A673 (cell line): ENCODE measurements around the gene ANKRD34A. TPM values are rescaled to one million over a fixed set of nuclear protein-coding genes. Genes with fewer than 3 reads are reported as not detected.

ENCODE experiments used
- BruUV-seq: library from RNA; stranded (reverse); fragments of 400-500 nt; replicated peaks from 2 replicates; lab custom pipeline; 2021; lab: Mats Ljungman, UMichigan
- CTCF ChIA-PET: fragments of 300-600 bp; sonication (Branson Sonifier 250); formaldehyde crosslinking; loops from one replicate; lab custom pipeline; 2022; ENCODE audit warnings: antibody characterized with exemption; lab: Charles Lee
- POLR2A ChIA-PET: fragments of 300-600 bp; sonication (Branson Sonifier 250); formaldehyde crosslinking; loops from one replicate; lab custom pipeline; 2022; ENCODE audit warnings: antibody characterized with exemption; ENCODE audit not compliant: low non-redundant PET; lab: Charles Lee
- DNase-seq: peaks from one replicate; pipeline ENCODE4 v3.0.0-alpha.2; 2015; ENCODE audit warnings: low spot score
- H3K27ac ChIP-seq: fragments of 200-600 bp; sonication (generic); 2 replicates; pipeline ENCODE4 v1.5.1; 2016; ENCODE audit warnings: mixed run types, low read depth, mild to moderate bottlenecking, mixed read lengths, antibody characterized with exemption, low read length; ENCODE audit not compliant: poor library complexity, severe bottlenecking
- H3K27me3 ChIP-seq: fragments of 200-600 bp; sonication (generic); replicated peaks from 2 replicates; pipeline ENCODE4 v1.6.1; 2017; ENCODE audit warnings: mixed run types, low read depth, mild to moderate bottlenecking, mixed read lengths, antibody characterized with exemption, low read length; ENCODE audit not compliant: insufficient read depth, poor library complexity
- H3K36me3 ChIP-seq: fragments of 200-600 bp; sonication (generic); 2 replicates; pipeline ENCODE4 v1.6.1; 2016; ENCODE audit warnings: mixed run types, mild to moderate bottlenecking, mixed read lengths, antibody characterized with exemption, low read length; ENCODE audit not compliant: insufficient read depth, poor library complexity, severe bottlenecking
- H3K4me1 ChIP-seq: fragments of 200-600 bp; sonication (generic); 2 replicates; pipeline ENCODE4 v1.6.1; 2017; ENCODE audit warnings: mixed run types, mild to moderate bottlenecking, mixed read lengths, antibody characterized with exemption, low read length; ENCODE audit not compliant: insufficient read depth, poor library complexity, severe bottlenecking
- H3K4me3 ChIP-seq: fragments of 200-600 bp; sonication (generic); 2 replicates; pipeline ENCODE4 v1.5.1; 2016; ENCODE audit warnings: low read depth, mixed run types, mild to moderate bottlenecking, mixed read lengths, low read length; ENCODE audit not compliant: poor library complexity, severe bottlenecking
- H3K9me3 ChIP-seq: fragments of 200-600 bp; sonication (generic); 2 replicates; pipeline ENCODE4 v1.6.1; 2016; ENCODE audit warnings: mixed run types, low read depth, mild to moderate bottlenecking, mixed read lengths, antibody characterized with exemption, low read length; ENCODE audit not compliant: poor library complexity, severe bottlenecking
- CTCF ChIP-seq: fragments of 300-800, 200-600 bp; sonication (generic); conservative IDR thresholded peaks from 2 replicates; pipeline ENCODE4 v1.5.1; 2017; ENCODE audit warnings: low read depth, mild to moderate bottlenecking, antibody characterized with exemption, low read length, moderate library complexity, mixed read lengths
- EZH2 ChIP-seq: fragments of 200-600 bp; sonication (generic); IDR thresholded peaks from 2 replicates; pipeline ENCODE4 v1.6.1; 2017; ENCODE audit warnings: borderline replicate concordance, low read depth, mild to moderate bottlenecking, mixed read lengths, antibody characterized with exemption, low read length; ENCODE audit not compliant: poor library complexity, severe bottlenecking
- intact Hi-C: fragments of 100-400 bp; cut with micrococcal nuclease; formaldehyde crosslinking; loops from one replicate; pipeline ENCODE4 v1.10.0; 2022; ENCODE audit not compliant: unreplicated experiment
- total RNA-seq: library from RNA; stranded (reverse); gene quantifications from 2 replicates; pipeline ENCODE4 v1.2.3, GENCODE V29; 2021

Gene ANKRD34A
- total RNA-seq, 1 experiment from 2014 or later = 1.6 TPM

GRCh38 chr1:145965119-145965744 lies 857 bp upstream of the ANKRD34A start:
- H3K27me3 ChIP-seq = no peaks in the 10 kb centered on the region
- DNase-seq = no peak
- peak overlapping the region; percentile 78 for H3K27ac ChIP-seq
- H3K9me3 ChIP-seq = peaks cover 5% of the 10 kb centered on the region
- peak overlapping the region; percentile 59 for H3K4me3 ChIP-seq
- peaks cover 17% of the 10 kb centered on the region for H3K4me1 ChIP-seq
- no TSS peak for BruUV-seq
- TF ChIP-seq CTCF (no peak), EZH2 (no peak)
- H3K36me3 ChIP-seq = no peaks in the 10 kb centered on the region
- intact Hi-C loops = no loop called here
- ChIA-PET CTCF (interaction anchor here (1.0 to 1.5 kb wide), 4 partner anchors 12 to 73 kb away, joined by 3 to 8 read pairs (median 4); no protein-coding TSS in a partner anchor), POLR2A (interaction anchor here (0.5 to 0.6 kb wide), 2 partner anchors 38 to 107 kb away, joined by 3 read pairs; partner anchors contain the start of gene RBM8A)

- Histone ChIP-seq H3K9me3 (peaks cover 5% of the 10 kb centered on the region), H3K27ac (peak overlapping the region; percentile 78), H3K36me3 (no peaks in the 10 kb centered on the region), H3K4me3 (peak overlapping the region; percentile 71), H3K4me1 (peaks cover 28% of the 10 kb centered on the region), H3K27me3 (no peaks in the 10 kb centered on the region)
- peak; percentile 33 for DNase-seq
- TF ChIP-seq EZH2 = no peak
- TF ChIP-seq CTCF = no peak
- BruUV-seq = no TSS peak
- CTCF ChIA-PET = interaction anchor here (0.9 to 1.5 kb wide), 3 partner anchors 44 to 118 kb away, joined by 3 to 8 read pairs (median 3); partner anchors contain the start of gene NUDT17
- intact Hi-C loops = loop anchor here (5.0 kb wide), 1 partner anchor 36 kb away; the partner anchor contains the start of gene RBM8A
- POLR2A ChIA-PET = interaction anchor here (1.1 kb wide), 1 partner anchor 10 kb away, joined by 7 read pairs; no protein-coding TSS in a partner anchor
Observed at GRCh38 chr1:145963265-145964019, 933 bp downstream of the ANKRD34A start.

- POLR2A ChIA-PET = no interaction called here
- DNase-seq = peak; percentile 54
- no peak for TF ChIP-seq EZH2
- TF ChIP-seq CTCF = no peak
- no peaks in the 10 kb centered on the region for H3K27me3 ChIP-seq
- CTCF ChIA-PET = no interaction called here
- H3K9me3 ChIP-seq = peaks cover 2% of the 10 kb centered on the region
- no peaks in the 10 kb centered on the region for H3K36me3 ChIP-seq
- peak overlapping the region; percentile 0 for H3K27ac ChIP-seq
- intact Hi-C loops = loop anchor here (5.0 kb wide), 1 partner anchor 35 kb away; the partner anchor contains the start of gene RBM8A
- peaks cover 33% of the 10 kb centered on the region for H3K4me1 ChIP-seq
- no TSS peak for BruUV-seq
- H3K4me3 ChIP-seq = peak overlapping the region; percentile 71
Observed at GRCh38 chr1:145962157-145963102, 1.9 kb downstream of the ANKRD34A start.
